HG03064 (cell line): Measurements from ENCODE around the gene MFAP3.
"Not testable (repeated sequence)": the region's sequence is repeated elsewhere in the genome, so short reads cannot be mapped to it uniquely, and the experiment has no call there.

ENCODE experiments used
- ATAC-seq: cut with Tn5 transposase; IDR thresholded peaks from one replicate; pipeline ENCODE4 v1.9.1; 2021; ENCODE audit warnings: low read depth; ENCODE audit not compliant: unreplicated experiment

MFAP3 gene

DNA sequence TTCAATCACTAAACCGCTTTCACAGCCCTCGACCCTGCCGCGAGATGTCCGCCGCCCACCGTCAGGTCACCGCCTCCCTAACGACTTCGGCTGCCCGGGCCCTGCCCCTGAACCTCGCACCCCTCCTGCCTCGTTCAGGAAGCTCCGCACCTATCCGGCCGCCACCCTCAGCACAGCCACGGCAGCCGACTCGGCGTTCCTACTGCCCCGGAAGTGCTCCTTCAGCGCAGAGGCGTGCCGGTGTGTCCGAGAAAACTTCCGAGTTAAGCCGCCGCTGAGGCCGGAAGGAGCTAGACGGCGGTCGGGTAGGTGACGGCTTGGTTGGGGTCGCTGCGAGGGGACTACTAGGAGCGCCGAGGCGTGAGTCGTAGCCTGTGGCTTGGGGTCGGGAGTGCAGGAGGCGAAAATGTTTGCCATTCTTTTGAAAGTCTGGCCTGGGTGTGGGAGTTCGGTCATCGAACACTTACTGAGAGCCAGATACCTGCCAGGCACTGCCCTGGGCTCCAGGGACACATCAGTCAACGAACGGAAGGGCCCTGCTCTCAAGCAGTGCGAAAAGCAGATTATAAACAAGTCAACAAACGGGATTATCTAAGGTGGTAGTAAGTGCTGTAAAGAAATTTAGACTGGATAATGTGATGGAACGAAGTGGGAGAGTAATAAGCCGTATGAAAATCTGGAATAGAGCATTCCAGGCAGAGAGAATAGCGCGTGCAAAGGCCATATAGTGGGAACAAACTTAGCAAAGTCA is at the start of gene MFAP3, which contains the start of gene FAM114A2:
Gene MFAP3, plus strand, starts transcription at position 261 of the 751 bp plus-strand sequence. CDS start 10,756 bp downstream, outside the sequence.
Gene FAM114A2, minus strand, starts transcription at position 204 of the 751 bp plus-strand sequence. CDS start 3,957 bp downstream, outside the sequence.
- ATAC-seq = peak; percentile 98

DNA sequence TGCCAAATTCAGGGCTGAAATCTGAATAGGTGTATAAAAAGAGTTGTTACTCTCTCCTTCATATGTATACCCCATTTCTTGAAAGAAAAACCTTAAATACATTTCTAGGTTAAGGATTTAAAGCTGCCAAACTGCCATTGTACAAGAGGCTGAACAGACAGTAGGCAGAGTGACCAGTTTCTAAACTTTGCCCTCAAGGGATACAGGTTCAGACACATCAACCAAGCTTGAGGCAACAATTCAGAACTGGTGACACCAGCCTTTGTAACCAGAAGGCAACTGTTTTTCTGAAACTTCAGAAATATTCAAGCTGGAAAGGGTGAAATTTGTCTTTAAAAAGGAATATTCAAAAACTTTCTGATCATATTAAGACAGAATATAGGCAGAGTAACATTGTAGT is 47.6 kb upstream of the MFAP3 start:
- ATAC-seq = no peak

DNA sequence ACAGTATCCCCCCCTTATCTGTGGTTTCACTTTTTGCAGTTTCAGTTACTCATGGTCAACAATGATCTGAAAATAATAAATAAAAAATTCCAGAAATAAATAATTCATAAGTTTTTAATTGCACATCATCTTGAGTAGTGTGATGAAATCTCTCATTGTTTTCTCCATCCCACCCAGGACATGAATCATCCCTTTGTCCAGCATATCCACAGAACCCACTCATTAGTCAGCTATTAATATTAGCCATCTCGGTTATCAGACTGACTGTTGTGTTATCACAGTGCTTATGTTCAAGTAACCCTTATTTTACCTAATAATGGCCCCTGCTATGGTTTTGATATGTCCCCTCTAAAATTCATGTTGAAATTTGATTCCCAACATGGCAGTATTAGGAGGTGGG is 40.8 kb upstream of the MFAP3 start:
- ATAC-seq = no peak

DNA sequence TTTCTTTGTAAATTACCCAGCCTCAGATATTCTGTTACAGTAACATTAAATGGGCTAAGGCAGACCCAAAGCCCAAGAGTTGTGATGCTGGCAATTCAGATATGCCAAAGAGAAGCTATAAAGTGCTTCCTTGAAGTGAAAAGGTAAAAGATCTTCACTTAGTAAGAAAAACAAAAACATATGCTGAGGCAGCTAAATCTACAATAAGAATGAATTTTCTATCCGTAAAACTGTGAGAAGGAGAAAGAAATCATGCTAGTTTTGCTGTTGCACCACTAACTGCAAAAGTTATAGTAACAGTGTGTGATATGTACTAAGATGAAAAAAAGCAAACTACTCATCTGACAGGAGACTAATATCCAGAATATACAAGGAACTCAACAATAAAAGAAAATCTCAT is 40.0 kb upstream of the MFAP3 start:
- no peak for ATAC-seq

DNA sequence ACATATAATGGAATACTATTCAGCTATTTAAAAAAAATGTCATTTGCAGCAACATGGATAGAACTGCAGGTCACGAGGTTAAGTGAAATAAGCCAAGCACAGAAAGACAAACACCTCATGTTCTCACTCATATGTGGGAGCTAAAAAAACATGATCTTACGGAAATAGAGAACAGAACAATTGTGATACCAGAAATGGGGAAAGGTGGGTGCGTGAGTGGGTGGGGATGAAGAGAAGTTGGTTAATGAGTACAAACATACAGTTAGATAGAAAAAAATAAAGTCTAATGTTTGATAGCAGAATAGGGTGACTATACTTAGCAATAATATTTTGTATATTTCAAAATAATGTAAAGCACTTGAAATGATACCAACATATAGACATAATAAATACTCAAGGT is 38.8 kb upstream of the MFAP3 start:
- no peak for ATAC-seq

DNA sequence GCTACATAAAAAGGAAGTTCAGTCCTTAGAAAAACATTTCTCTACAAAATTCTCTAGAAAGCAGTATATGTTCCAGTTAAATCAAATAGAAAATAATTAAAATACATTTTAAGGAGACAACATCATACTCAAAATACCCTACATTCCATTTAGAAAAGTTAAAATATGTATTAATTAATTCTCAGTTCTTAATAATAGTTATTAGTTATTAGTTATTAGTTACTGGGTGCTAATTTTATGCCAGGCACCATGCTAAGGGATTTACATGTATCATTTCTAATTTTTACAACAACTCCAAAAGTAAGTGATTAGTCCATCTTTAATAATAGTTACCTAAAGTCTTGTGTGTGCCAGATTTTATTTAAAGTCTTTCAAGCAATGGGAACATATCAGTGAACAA is 38.1 kb upstream of the MFAP3 start:
- ATAC-seq = no peak

DNA sequence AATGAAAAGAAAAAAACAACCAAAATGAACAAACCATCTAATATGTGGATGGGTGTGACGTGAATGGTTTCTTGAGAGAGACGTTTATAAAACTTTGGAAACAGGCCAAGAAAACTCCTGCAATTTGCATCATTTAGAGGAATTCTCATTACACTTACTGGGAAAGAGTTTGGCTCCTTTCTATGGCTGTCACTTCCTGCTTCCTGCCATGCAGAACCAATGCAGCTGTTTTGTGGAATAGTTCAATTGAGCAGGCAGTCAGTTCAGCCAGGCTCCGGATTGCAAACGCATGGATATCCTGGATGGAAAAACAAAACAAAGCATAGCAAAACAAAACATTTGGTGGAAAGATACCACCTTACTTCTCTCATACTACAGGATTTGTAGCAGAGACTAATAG is 36.7 kb upstream of the MFAP3 start:
- ATAC-seq = no peak

DNA sequence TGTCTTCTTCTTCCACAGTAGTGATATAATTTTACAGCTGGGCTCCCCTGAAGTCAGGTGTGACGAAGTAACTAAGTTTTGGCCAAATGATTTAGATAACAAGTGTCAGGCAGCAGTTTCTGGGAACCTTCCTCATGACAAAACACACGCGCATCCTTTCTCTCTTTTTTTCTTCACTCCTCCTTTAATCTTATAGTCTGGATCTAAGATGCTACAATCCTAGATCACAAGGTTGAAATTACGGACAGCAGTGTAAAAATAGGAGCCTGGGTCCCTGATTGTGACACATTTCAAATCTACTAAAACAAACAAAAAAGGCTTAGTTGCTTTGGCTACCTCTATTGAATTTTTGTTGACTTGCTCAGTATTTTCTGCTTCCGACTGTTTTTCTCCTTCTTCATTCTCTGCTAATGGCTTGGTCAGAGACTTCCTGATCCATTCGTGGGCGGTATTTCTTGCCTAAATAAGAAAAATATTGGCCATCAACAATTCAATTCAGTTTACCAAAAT is 36.2 kb upstream of the MFAP3 start:
- ATAC-seq = no peak

DNA sequence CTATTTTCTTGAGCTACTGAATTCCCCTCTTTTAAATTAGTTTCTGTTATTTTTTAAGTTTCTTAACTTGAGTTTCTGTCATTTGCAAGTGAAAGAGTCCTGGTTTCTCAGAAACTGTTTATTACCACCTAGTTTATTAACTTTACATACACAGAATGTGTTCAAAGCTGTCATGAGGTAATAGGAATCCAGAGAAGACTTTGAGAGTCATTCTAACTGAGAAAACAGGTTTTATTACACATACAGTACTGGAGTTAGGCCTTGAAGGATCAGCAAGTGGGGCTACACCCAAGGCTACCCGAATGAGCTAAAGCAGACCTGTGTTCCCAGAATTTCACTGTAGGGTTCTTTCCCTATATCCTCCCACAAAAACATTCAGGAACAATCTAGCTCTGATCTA is 33.1 kb upstream of the MFAP3 start:
- no peak for ATAC-seq

DNA sequence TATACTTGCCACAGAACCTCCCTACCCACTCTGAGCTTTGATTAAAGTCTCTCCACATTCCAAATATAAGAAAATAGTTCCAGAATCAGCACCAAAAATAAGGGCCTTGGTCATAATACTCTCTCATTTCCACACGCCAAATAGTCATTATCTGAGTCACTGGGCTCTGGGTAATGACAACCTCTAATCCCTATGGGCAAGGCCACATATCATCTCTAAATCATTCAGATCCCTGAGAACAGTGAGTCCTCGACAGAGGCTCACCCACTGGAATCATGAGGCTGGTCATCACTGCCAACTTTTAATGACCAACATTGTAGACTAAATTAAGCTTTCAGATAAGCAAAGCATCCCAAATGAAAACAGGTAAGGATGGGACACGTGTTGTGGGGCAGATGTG is 28.1 kb upstream of the MFAP3 start:
- no peak for ATAC-seq

DNA sequence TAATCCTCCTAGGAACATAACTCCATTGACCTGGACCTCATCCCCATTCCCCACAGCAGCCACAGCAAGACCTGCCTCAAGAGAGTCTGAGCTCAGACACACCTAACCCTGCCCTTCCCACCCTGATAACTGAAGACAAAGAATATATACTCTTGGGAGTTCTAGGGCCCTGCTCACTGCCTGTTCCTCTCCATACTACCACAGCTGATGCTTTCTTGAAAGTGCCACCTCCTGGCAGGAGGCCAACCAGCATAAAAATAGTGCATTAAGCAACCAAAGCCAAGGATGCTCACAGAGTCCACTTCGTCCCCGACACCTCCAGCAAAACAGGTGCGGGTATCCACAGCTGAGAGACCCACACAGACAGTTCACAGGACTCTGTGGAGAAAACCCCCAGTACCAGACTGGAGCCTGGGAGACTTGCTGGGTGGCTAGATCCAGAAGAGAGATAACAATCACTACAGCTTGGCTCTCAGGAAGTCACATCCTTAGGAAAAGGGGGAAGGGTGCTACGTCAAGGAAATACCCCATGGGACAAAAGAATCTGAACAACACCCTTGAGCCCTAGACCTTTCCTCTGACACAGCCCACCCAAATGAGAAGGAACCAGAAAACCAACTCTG is 23.6 kb upstream of the MFAP3 start:
- ATAC-seq = no peak

DNA sequence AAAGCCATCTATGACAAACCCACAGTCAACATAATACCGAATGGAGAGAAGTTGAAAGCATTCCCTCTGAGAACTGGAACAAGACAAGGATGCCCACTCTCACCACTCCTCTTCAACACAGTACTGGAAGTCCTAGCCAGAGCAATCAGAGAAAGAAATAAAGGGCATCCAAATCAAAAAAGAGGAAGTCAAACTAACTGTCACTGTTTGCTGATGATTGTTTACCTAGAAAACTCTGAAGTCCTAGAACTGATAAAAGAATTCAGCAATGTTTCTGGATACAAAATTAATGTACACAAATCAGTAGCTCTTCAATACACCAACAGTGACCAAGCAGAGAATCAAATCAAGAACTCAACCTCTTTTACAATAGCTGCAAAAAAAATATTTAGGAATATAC is 19.8 kb upstream of the MFAP3 start:
- ATAC-seq = not testable (repeated sequence)

DNA sequence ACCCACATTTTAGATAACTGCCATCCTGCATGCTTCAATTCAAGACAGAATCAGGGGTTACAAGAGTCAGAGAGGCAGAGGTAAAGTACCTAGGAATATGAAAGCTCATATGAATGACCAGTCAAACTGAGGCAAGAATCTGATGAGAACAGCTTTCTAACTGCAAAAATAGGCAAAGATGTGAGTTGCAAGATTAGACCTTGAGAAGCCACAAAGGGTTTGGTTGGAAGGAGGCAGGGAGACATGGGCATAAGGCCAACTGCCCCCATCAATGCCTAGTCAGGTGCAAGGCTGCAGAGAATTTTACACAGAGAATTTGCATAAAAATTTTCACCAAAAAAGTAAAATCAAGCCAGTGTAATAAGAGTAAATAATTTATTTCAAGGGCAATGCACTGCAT is 12.8 kb upstream of the MFAP3 start:
- no peak for ATAC-seq

DNA sequence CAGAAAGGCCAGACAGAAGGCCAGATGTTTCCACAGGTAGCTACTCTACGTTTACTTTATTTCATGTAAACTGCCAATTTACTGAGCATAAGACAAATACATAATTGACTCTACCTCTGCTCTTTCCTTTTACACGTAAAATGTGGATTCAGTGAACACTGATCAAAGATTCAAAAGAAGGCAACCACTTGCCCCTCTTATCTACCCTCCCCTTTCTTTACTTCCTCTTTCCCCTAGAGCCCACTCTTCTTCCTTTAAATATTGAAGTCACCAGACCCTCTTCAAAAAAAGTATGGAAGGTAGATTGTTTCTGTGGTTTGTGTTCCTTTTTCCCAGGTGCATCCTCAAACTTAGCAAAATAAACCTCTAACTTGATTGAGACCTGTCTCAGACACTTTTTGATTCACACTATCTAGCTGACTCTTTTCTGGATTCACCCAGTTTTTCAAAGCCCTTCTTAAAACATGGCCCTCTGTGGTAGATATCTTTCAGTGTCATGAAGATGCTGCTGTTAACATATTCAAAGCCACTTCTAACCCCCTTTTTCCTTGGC is 6.8 kb upstream of the MFAP3 start:
- ATAC-seq = no peak

DNA sequence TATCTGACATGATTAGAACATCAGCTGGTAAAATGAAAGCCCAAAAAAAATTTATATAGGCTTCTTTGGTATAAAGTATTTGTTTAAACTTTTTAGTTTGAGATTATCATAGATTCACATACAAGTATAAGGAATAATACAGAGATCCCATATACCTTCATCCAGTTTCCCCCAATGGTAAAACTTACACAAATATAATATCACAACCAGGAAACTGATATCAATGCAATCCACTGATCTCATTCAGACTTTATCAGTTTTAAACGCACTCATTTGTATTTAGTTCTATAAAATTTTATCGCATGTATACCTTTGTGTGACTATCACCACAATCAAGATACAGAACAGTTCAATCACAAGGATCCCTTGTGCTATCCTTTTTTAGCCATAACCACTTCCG is 3.8 kb upstream of the MFAP3 start:
- ATAC-seq = no peak

DNA sequence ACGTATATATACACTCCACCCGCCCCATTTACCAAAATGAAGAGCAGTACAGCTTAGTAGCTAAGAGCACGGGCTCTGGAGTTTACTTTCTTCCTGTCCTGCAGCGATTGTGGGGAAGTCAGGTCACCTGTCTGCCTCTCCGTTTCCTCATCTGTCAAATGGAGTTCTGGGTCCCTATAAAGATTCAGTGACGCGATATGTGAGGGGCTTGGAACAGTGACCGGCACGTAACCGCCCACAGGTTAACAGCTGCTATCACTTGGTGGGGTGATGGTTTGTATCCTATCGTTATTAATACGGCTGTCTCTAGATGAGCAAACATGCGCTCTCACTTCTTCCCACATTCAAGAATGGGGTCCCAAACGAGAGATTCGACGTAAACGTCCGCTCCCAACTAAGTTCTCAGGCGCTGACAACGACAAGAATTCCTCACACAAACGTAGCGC is 483 bp upstream of the MFAP3 start:
- peak; percentile 49 for ATAC-seq

DNA sequence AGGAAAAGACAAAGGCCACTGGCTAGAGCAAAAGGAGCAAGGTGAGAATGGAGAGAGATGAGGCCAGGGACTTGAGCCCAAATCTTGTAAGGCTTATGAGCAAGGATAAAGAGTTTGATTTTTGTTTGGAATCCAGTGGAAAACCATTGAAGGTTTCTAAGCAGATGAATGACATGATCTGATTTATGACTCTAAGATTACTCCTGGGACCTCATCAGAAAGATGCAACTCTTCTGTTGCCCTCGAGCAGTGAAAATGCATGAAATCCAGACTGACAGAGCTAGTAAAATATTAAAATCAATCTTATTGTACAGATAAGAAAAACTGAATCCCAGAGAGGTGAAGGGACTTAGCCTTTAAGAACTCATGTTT is 677 bp downstream of the MFAP3 start:
- no peak for ATAC-seq

DNA sequence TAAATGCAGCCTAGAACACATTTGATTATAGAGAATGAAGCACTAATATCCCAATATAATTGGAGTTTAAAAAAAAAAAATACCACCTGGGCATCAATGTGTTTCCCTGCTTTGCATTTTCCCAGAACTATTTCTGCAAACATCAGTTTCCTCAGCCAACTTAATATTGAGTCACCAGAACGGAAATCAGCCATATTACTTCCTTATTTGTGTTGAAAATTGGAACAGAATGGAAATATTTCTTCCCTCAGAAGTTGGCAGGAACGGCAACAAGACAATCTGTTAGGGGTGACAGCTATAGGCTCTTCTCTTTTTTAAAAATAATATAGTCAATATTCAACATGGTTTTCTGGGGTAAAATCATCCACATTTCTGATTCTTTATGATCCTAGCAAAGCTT is 4.0 kb downstream of the MFAP3 start:
- no peak for ATAC-seq

DNA sequence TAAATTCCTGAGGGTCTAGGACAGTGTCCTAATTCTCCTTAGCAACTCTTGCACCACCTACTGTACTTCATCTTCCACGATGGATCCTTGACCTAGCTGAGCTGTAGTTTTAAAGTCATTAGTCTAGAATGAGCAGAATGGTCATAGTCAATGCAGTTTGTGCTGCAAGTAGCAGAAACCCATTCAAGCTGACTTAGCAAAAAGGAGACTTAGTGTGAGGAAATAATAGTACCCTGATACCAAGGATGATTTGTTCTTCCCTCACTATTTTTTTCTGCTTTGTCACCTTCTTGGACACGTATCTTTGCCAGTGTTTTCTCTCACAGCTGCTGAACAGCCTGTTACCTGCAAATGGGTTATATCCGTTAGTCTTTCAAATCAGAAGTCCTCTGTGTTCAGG is 5.3 kb downstream of the MFAP3 start:
- ATAC-seq = no peak

DNA sequence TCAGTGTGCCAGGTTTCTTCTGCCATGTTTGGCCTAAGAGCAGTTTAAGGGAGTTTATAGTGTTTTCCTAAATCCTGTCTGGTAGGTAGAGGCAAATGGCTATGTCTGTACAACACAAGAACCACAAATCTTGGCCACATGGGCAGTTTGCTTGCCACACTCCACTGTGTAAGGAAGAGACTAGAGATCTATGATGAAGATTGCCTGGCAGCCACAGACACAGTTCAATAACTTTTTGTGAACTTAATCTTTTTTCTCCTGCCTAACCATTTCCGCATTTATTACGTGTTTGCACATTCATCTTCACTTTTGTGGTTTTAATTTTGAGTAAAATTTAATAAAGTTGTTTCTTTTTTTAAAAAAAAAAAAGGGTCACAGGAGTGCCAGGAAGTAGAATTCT is 5.8 kb downstream of the MFAP3 start:
- no peak for ATAC-seq

DNA sequence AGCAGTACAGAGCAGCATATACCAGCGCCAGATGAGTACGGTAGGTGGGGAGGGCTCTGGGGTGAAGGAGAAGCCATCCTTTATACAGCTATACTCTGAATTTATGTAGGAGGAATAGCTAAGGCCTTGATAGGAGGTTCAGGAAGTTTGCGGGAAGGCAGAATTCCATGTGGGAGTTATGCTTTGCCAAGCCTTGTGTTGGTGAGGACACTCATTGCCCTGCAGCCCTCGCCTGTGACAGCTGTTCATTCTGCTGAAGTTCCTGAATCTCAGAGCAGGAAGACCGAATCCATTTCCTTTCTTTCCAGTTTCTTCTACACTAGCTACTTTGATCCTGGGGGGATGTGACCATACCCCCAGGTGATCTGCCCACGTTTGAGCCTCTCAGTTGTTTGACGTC is 7.7 kb downstream of the MFAP3 start:
- no peak for ATAC-seq

DNA sequence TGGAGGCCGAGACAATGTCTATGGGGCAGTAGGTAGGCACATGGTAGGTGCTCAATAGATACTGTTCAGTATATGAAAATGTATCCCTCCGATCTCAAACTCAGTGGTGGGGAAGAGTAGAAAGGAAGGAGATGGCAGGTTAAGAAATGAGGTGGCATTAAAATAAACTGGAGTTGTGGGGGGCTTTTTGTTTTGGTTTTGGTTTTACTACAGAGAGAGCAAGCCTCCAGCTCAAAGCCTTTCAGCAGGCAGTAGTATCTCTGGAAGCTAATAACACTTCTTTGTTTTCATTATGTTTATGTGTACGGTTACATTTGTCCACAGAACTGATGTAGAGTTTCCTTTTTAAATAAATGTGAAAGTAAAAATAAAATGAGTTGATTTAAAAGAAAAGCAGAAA is 8.6 kb downstream of the MFAP3 start:
- ATAC-seq = no peak
